ENCODE data around the gene CBR3.
A peak's percentile ranks its signal among the peaks of the same experiment; 100 is the strongest.

DNA sequence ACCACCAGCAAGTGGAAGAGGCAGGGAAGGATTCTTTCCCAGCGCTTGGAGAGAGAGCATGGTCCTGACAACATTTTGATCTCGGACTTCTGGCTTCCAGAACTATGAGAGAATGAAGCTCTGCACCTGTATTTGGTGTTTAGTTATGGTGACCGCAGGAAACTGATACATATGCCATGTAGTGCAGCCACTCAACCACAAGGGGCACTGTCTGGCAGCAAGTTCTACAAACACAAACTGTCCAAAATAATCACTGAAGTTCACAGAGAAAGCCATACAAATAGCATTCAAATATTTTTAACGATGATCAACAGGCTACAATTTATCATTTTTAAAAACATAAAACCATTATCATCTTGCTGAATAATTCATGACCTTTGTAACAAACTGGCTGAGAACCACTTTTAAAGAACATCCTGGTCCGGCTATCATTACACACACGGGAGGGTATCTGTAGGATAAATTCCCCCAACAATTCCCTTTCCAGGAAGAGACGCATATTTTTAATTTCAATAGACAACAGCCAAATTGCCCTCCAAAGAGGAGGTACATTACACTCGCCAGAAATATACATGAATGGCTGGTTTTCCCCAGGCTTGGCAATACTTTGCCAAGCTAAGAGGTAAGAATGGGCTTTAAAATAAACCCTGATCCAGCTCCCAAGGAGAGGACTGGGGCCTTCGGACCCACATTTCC is 9.2 kb upstream of the CBR3 start:
- TF ChIP-seq, protein P1, sequence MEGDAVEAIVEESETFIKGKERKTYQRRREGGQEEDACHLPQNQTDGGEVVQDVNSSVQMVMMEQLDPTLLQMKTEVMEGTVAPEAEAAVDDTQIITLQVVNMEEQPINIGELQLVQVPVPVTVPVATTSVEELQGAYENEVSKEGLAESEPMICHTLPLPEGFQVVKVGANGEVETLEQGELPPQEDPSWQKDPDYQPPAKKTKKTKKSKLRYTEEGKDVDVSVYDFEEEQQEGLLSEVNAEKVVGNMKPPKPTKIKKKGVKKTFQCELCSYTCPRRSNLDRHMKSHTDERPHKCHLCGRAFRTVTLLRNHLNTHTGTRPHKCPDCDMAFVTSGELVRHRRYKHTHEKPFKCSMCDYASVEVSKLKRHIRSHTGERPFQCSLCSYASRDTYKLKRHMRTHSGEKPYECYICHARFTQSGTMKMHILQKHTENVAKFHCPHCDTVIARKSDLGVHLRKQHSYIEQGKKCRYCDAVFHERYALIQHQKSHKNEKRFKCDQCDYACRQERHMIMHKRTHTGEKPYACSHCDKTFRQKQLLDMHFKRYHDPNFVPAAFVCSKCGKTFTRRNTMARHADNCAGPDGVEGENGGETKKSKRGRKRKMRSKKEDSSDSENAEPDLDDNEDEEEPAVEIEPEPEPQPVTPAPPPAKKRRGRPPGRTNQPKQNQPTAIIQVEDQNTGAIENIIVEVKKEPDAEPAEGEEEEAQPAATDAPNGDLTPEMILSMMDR (IDR thresholded peaks at IDR 0.05), result peak; percentile 75 to 87 (median 82)
- no peak for TF ChIP-seq EP300 (IDR thresholded peaks at IDR 0.05)
- TF ChIP-seq POLR2A (IDR thresholded peaks at IDR 0.05), result no peak
- TF ChIP-seq POLR2AphosphoS5 (IDR thresholded peaks at IDR 0.05), result no peak
